ENCODE results near the gene KRTAP12-3. TPM values are rescaled to one million over a fixed set of nuclear protein-coding genes. Genes with fewer than 3 reads are reported as not detected.

KRTAP12-3 gene
- total and polyA plus RNA-seq, 9 of the 15 experiments (the other 6 are each of a cell fraction or from before 2014, with no cell fraction given): not detected

DNA sequence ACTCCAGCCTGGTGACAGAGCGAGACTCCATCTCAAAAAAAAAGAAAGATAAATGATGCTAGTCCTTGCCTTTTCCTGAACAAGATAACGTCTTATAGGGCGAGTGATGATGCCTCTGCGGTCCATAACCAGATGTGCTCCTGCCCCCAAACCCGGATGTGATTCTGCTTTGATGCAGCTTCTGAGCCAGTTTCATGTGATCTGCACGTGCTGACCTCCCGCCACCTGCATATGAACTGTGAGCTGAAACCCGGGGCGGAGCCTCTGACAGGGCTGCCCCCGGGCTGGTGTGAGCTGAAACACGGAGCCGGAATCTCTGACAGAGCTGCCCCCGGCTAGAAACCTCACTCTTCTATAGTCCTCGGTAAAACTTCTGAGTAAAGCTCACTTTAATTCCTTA lies 4.6 kb upstream of the KRTAP12-3 start:
- no peak overlapping the region for H3K27ac ChIP-seq (ENCODE audit: extremely low read depth, low read depth, low read length)
- H4K20me1 ChIP-seq (replicated peaks; ENCODE audit: control insufficient read depth, insufficient read depth, low read length): no peaks in the 10 kb centered on the region
- no peak overlapping the region for H2AFZ ChIP-seq (ENCODE audit: low read depth, low read length)
- intact Hi-C loops (cut with micrococcal nuclease) (no loop called here), in situ Hi-C loops (cut with MboI) (no loop called here)
- no peaks in the 10 kb centered on the region for H3K36me3 ChIP-seq (ENCODE audit: control insufficient read depth, insufficient read depth, low read length)
- peak; percentile 59 for ATAC-seq
- no peaks in the 10 kb centered on the region for H3K79me2 ChIP-seq (ENCODE audit: control insufficient read depth, insufficient read depth, low read length)
- no peak overlapping the region for H3K4me3 ChIP-seq
- WGBS (ENCODE audit: insufficient coverage, low coverage, missing lambda C conversion rate): 0% methylated on average over 14 of the region's 14 CpGs
- no peaks in the 10 kb centered on the region for H3K9me1 ChIP-seq (ENCODE audit: control insufficient read depth, insufficient read depth, low read length)
- H3K9me3 ChIP-seq (replicated peaks; ENCODE audit: control insufficient read depth, insufficient read depth, low read depth, low read length): no peaks in the 10 kb centered on the region
- H3K4me1 ChIP-seq (replicated peaks in 1 of 2; ENCODE audit: control insufficient read depth in 2 of 2, insufficient read depth in 2 of 2, low read length in 2 of 2): peaks cover 0 to 8% of the 10 kb centered on the region in 2 experiments; a peak in 2 of 5 replicates
- no peak overlapping the region for H3K4me2 ChIP-seq (ENCODE audit: insufficient read depth, low read length)
- peak; percentile 9 to 43 (median 29) for DNase-seq (ENCODE audit: extremely low read depth in 1 of 4, low spot score in 3 of 4)
- no peak for FAIRE-seq
- BruUV-seq (replicated peaks): no TSS peak
- H3K27me3 ChIP-seq (ENCODE audit: control insufficient read depth in 2 of 2, insufficient read depth in 2 of 2, low read length in 2 of 2): peaks cover 13 to 62% of the 10 kb centered on the region in 2 experiments; a peak in 4 of 5 replicates
- CTCF ChIA-PET (ENCODE audit: low intra/inter-chr PET ratio): no interaction called here
- no peak overlapping the region for H3K9ac ChIP-seq (ENCODE audit: insufficient read depth in 1 of 2, low read depth in 2 of 2, low read length in 2 of 2)
- POLR2A ChIA-PET: interaction anchor here (0.6 to 0.8 kb wide), 2 partner anchors 11 to 73 kb away, joined by 3 to 4 read pairs; no protein-coding TSS in a partner anchor
- TF ChIP-seq ZNF668 (CRISPR knock-in tag; IDR thresholded peaks at IDR 0.05) (no peak), CTBP1 (IDR thresholded peaks at IDR 0.05; ENCODE audit: borderline replicate concordance) (peak; percentile 48; the same call in 1 of the 2 replicates), NR2C2 (CRISPR knock-in tag; IDR thresholded peaks at IDR 0.05) (no peak), NR2C2 (tag; IDR thresholded peaks at IDR 0.05) (peak; percentile 77), E2F6 (IDR thresholded peaks at IDR 0.05; ENCODE audit: borderline replicate concordance in 1 of 2, extremely low read depth in 1 of 2, insufficient read depth in 1 of 2, insufficient read length in 1 of 2, low read depth in 1 of 2, low read length in 1 of 2, poor library complexity in 1 of 2, severe bottlenecking in 1 of 2) (peak in 1 of 2 experiments; percentile 86), HOXB6 (CRISPR knock-in tag; IDR thresholded peaks at IDR 0.05; ENCODE audit: borderline replicate concordance) (no peak), IRF9 (tag; IDR thresholded peaks at IDR 0.05) (no peak), ZNF324 (CRISPR knock-in tag; IDR thresholded peaks at IDR 0.05) (no peak), ZNF586 (CRISPR knock-in tag; conservative IDR thresholded peaks at IDR 0.05) (no peak), BHLHE40 (IDR thresholded peaks at IDR 0.05; ENCODE audit: low read length) (peak; percentile 81), SRSF1 (IDR thresholded peaks at IDR 0.05; ENCODE audit: low read depth, low read length) (no peak), ETV1 (tag; conservative IDR thresholded peaks at IDR 0.05; ENCODE audit: low read depth) (peak; percentile 29; the same call in 1 of the 2 replicates), ARID1B (IDR thresholded peaks at IDR 0.05) (no peak), NR2C1 (IDR thresholded peaks at IDR 0.05) (no peak; the same call in 1 of the 2 replicates), NR2C1 (tag; IDR thresholded peaks at IDR 0.05) (peak; percentile 73), HDAC6 (IDR thresholded peaks at IDR 0.05; ENCODE audit: low read depth, low read length) (no peak)
- TF ChIP-seq, protein P1, sequence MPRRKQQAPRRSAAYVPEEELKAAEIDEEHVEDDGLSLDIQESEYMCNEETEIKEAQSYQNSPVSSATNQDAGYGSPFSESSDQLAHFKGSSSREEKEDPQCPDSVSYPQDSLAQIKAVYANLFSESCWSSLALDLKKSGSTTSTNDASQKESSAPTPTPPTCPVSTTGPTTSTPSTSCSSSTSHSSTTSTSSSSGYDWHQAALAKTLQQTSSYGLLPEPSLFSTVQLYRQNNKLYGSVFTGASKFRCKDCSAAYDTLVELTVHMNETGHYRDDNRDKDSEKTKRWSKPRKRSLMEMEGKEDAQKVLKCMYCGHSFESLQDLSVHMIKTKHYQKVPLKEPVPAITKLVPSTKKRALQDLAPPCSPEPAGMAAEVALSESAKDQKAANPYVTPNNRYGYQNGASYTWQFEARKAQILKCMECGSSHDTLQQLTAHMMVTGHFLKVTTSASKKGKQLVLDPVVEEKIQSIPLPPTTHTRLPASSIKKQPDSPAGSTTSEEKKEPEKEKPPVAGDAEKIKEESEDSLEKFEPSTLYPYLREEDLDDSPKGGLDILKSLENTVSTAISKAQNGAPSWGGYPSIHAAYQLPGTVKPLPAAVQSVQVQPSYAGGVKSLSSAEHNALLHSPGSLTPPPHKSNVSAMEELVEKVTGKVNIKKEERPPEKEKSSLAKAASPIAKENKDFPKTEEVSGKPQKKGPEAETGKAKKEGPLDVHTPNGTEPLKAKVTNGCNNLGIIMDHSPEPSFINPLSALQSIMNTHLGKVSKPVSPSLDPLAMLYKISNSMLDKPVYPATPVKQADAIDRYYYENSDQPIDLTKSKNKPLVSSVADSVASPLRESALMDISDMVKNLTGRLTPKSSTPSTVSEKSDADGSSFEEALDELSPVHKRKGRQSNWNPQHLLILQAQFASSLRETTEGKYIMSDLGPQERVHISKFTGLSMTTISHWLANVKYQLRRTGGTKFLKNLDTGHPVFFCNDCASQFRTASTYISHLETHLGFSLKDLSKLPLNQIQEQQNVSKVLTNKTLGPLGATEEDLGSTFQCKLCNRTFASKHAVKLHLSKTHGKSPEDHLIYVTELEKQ (CRISPR knock-in tag; IDR thresholded peaks at IDR 0.05): no peak
